ENCODE results near the gene MBLAC1. TPM values are rescaled to one million over a fixed set of nuclear protein-coding genes. Genes with fewer than 3 reads are reported as not detected.

The MBLAC1 gene
- total RNA-seq, 4 donors from 2014 or later: 4.8 to 8.1 (median 6.6) TPM

GRCh38 chr7:100101016-100101862 is 25.5 kb upstream of the MBLAC1 start, which contains the start of the genes AP4M1 and MCM7:
Gene AP4M1 (plus strand): TSS chr7:100101643. CDS start chr7:100101715, 72 bp downstream.
Gene MCM7 (minus strand): TSS chr7:100101397. CDS start chr7:100101294, 103 bp downstream.
- Histone ChIP-seq H3K27ac (peak within 1 kb of the TSS; percentile 85 to 98 (median 90)), H3K9me3 (no peaks in the 10 kb centered on the region), H3K36me3 (peaks cover 0 to 71% of the 10 kb centered on the region in 2 donors), H3K4me1 (peaks cover 0 to 41% (median 13%) of the 10 kb centered on the region in 3 donors), H3K4me3 (peak within 1 kb of the TSS; percentile 64 to 71), H3K27me3 (no peaks in the 10 kb centered on the region)
- peak; percentile 94 for ATAC-seq
- 0% methylated on average over 3 of the region's 80 CpGs; no CpG with 5 or more reads in 1 of the 2 donors for WGBS, 2 donors (ENCODE audit: low coverage in 1 of 2)
- TF ChIP-seq POLR2AphosphoS5 (IDR thresholded peaks at IDR 0.05): peak; percentile 34
- TF ChIP-seq EP300 (IDR thresholded peaks at IDR 0.05): no peak

DNA sequence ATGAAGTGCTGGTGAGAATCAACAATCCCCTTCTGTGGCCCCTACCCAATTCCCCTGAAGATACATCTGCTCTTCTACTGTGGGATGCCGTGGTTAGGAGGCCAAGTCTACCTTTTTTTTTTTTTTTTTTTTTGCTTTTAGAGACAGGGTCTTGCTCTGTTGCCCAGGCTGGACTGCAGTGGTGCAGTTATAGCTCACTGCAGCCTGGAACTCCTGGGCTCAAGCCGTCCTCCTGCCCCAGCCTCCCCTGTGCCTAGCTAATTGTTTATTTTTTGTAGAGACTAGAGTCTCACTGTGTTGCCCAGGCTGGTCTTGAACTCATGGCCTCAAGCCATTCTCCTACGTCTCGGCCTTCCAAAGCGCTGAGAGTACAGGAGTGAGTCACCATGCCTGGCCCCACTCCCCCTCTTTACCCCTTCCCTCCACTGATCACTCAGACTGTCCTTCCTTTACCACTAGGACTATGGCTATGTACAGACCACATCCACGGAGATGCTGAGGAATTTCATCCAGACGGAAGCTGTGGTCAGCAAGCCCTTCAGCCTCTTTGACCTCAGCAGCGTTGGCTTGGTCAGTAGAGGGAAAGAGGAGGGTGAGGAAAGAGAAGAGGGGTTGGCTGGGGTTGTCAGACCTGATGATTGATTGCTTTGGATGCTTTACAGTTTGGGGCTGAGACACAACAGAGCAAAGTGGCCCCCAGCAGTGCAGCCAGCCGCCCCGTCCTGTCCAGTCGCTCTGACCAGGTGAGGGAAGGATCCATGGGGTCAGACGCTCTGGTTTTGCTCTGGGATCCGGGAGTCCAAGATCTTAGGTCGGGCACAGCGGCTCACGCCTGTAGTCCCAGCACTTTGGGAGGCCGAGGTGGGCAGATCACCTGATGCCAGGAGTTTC is 23.6 kb upstream of the MBLAC1 start:
- ATAC-seq: no peak
- H3K36me3 ChIP-seq: peaks cover 0 to 71% of the 10 kb centered on the region in 2 donors
- H3K27me3 ChIP-seq: no peaks in the 10 kb centered on the region
- TF ChIP-seq POLR2A (IDR thresholded peaks at IDR 0.05) (no peak), EP300 (IDR thresholded peaks at IDR 0.05) (no peak), POLR2AphosphoS5 (IDR thresholded peaks at IDR 0.05) (no peak)
- TF ChIP-seq, protein P1, sequence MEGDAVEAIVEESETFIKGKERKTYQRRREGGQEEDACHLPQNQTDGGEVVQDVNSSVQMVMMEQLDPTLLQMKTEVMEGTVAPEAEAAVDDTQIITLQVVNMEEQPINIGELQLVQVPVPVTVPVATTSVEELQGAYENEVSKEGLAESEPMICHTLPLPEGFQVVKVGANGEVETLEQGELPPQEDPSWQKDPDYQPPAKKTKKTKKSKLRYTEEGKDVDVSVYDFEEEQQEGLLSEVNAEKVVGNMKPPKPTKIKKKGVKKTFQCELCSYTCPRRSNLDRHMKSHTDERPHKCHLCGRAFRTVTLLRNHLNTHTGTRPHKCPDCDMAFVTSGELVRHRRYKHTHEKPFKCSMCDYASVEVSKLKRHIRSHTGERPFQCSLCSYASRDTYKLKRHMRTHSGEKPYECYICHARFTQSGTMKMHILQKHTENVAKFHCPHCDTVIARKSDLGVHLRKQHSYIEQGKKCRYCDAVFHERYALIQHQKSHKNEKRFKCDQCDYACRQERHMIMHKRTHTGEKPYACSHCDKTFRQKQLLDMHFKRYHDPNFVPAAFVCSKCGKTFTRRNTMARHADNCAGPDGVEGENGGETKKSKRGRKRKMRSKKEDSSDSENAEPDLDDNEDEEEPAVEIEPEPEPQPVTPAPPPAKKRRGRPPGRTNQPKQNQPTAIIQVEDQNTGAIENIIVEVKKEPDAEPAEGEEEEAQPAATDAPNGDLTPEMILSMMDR (IDR thresholded peaks at IDR 0.05): no peak
- peak overlapping the region in 2 of 4 donors; percentile 9 to 93 for H3K27ac ChIP-seq
- H3K4me3 ChIP-seq: no peak overlapping the region
- no peaks in the 10 kb centered on the region for H3K9me3 ChIP-seq
- peaks cover 0 to 40% (median 13%) of the 10 kb centered on the region in 3 donors for H3K4me1 ChIP-seq
- 66 to 70% methylated on average over 4 to 7 of the region's 17 CpGs for WGBS, 2 donors (ENCODE audit: low coverage in 1 of 2)

GRCh38 chr7:100105534-100105933 is 21.2 kb upstream of the MBLAC1 start:
- Histone ChIP-seq H3K27me3 (no peaks in the 10 kb centered on the region), H3K36me3 (peaks cover 0 to 80% of the 10 kb centered on the region in 2 donors), H3K4me3 (no peak overlapping the region), H3K27ac (no peak overlapping the region), H3K4me1 (peaks cover 0 to 20% (median 6%) of the 10 kb centered on the region in 3 donors), H3K9me3 (no peaks in the 10 kb centered on the region)
- 80% methylated on average over 3 of the region's 4 CpGs; no CpG with 5 or more reads in 1 of the 2 donors for WGBS, 2 donors (ENCODE audit: low coverage in 1 of 2)
- ATAC-seq: no peak
- TF ChIP-seq EP300 (IDR thresholded peaks at IDR 0.05): no peak
- TF ChIP-seq POLR2A (IDR thresholded peaks at IDR 0.05): no peak
- TF ChIP-seq, protein P1 (IDR thresholded peaks at IDR 0.05): no peak
- TF ChIP-seq POLR2AphosphoS5 (IDR thresholded peaks at IDR 0.05): no peak

DNA sequence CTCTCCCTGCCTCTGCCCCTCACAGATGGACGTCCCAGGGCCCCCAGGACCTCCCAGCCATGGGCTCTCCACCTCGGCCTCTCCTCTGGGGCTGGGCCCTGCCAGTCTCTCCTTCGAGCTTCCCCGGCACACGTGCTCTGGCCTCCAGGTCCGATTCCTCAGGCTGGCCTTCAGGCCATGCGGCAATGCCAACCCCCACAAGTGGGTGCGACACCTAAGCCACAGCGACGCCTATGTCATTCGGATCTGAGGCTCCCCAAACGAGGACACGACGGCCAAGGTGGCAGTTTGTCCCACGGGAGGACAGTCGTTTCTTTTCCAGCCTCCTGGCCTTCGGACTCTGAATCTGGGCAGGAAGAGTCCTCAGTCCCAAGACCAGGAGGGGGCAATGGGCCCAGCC is 20.1 kb upstream of the MBLAC1 start:
- TF ChIP-seq POLR2A (IDR thresholded peaks at IDR 0.05) (no peak), EP300 (IDR thresholded peaks at IDR 0.05) (no peak), POLR2AphosphoS5 (IDR thresholded peaks at IDR 0.05) (no peak)
- TF ChIP-seq, protein P1 (IDR thresholded peaks at IDR 0.05): no peak
- Histone ChIP-seq H3K36me3 (peaks cover 0 to 91% of the 10 kb centered on the region in 2 donors), H3K27me3 (no peaks in the 10 kb centered on the region), H3K9me3 (no peaks in the 10 kb centered on the region), H3K4me1 (peaks cover 0 to 15% (median 6%) of the 10 kb centered on the region in 3 donors), H3K4me3 (no peak overlapping the region), H3K27ac (no peak overlapping the region)
- WGBS, 2 donors (ENCODE audit: low coverage in 1 of 2): no CpG with 5 or more reads among the region's 17 CpGs
- ATAC-seq: no peak
